Keratinocyte (primary cell): ENCODE results near the gene DYNC1LI2. TPM values are rescaled to one million over a fixed set of nuclear protein-coding genes. Genes with fewer than 3 reads are reported as not detected.

Experiments used
- DNase-seq: peaks from one replicate; pipeline ENCODE4 v3.0.0-alpha.2; 2011; ENCODE audit warnings: low read depth, missing footprints, low spot score
- FAIRE-seq: peaks from 2 replicates; lab custom pipeline; 2011; peaks lifted over from hg19 to GRCh38; lab: Jason Lieb, UNC
- H2AFZ ChIP-seq: 2 replicates; pipeline ENCODE4 v1.6.0; 2012; ENCODE audit warnings: low read length, control low read depth, inconsistent platforms; ENCODE audit not compliant: control insufficient read depth
- H3K27ac ChIP-seq: 2 replicates; pipeline ENCODE4 v1.5.1; 2011; ENCODE audit warnings: low read length; ENCODE audit not compliant: control insufficient read depth, insufficient read depth
- H3K27me3 ChIP-seq: 3 replicates; pipeline ENCODE4 v1.6.0; 2011; ENCODE audit warnings: low read length; ENCODE audit not compliant: control insufficient read depth, insufficient read depth; ENCODE audit errors: extremely low read depth
- H3K36me3 ChIP-seq, 2 experiments: 2 replicates in 1 of 2; 3 replicates in 1 of 2; pipeline ENCODE4 v1.5.1; 2011; ENCODE audit warnings: low read length in 2 of 2, mild to moderate bottlenecking in 1 of 2; ENCODE audit not compliant: control insufficient read depth in 2 of 2, insufficient read depth in 2 of 2; ENCODE audit errors: extremely low read depth in 1 of 2
- H3K4me1 ChIP-seq: 3 replicates; pipeline ENCODE4 v1.5.1; 2011; ENCODE audit warnings: low read length; ENCODE audit not compliant: control insufficient read depth, insufficient read depth; ENCODE audit errors: extremely low read depth
- H3K4me2 ChIP-seq: 3 replicates; pipeline ENCODE4 v1.6.0; 2011; ENCODE audit warnings: low read depth, low read length; ENCODE audit not compliant: control insufficient read depth, insufficient read depth; ENCODE audit errors: extremely low read depth
- H3K4me3 ChIP-seq, 3 experiments: fragments of 200-600 bp in 1 of 3; sonication (generic) in 1 of 3; 2 replicates in 2 of 3; 3 replicates in 1 of 3; pipeline ENCODE4 v1.5.1; 2011 to 2016; ENCODE audit warnings: low read length in 3 of 3, mild to moderate bottlenecking in 3 of 3, control low read depth in 2 of 3, inconsistent platforms in 1 of 3, low read depth in 1 of 3, mixed read lengths in 1 of 3, mixed run types in 1 of 3, moderate library complexity in 1 of 3; ENCODE audit not compliant: control insufficient read depth in 2 of 3, insufficient read depth in 2 of 3; ENCODE audit errors: extremely low read depth in 1 of 3
- H3K79me2 ChIP-seq: 2 replicates; pipeline ENCODE4 v1.6.0; 2012; ENCODE audit warnings: low read length; ENCODE audit not compliant: control insufficient read depth, insufficient read depth
- H3K9ac ChIP-seq: 3 replicates; pipeline ENCODE4 v1.6.0; 2011; ENCODE audit warnings: low read length; ENCODE audit not compliant: control insufficient read depth, insufficient read depth; ENCODE audit errors: extremely low read depth
- H3K9me1 ChIP-seq: 3 replicates; pipeline ENCODE4 v1.6.0; 2011; ENCODE audit warnings: low read length; ENCODE audit not compliant: control insufficient read depth, insufficient read depth; ENCODE audit errors: extremely low read depth
- H3K9me3 ChIP-seq: 2 replicates; pipeline ENCODE4 v1.5.1; 2012; ENCODE audit warnings: low read depth, low read length; ENCODE audit not compliant: control insufficient read depth
- H4K20me1 ChIP-seq: 3 replicates; pipeline ENCODE4 v1.6.0; 2011; ENCODE audit warnings: low read length; ENCODE audit not compliant: control insufficient read depth, insufficient read depth; ENCODE audit errors: extremely low read depth
- EZH2 ChIP-seq: IDR thresholded peaks from one replicate; pipeline ENCODE4 v1.6.1; 2012; ENCODE audit warnings: inconsistent platforms, mild to moderate bottlenecking, low read length, moderate library complexity
- dilution Hi-C: fragments of 300-500 bp; cut with MboI; formaldehyde crosslinking; loops from one replicate; pipeline ENCODE4 v1.7.0; 2020; ENCODE audit warnings: low sequenced_read_pairs; ENCODE audit not compliant: extremely low pct_ligation_motif_present
- polyA plus RNA-seq, 5 experiments: library from polyadenylated mRNA; depleted of rRNA in 3 of 5; stranded (reverse) in 3 of 5; stranded (forward) in 1 of 5; unstranded in 1 of 5; fragments of >200 nt; gene quantifications; 1 replicate in 1 of 5; 2 replicates in 3 of 5; 3 replicates in 1 of 5; pipeline versions ENCODE4 v1.2.1 to v1.2.3, GENCODE V29; 2011 to 2012; ENCODE audit warnings: missing spikeins in 2 of 5, low read depth in 1 of 5, low replicate concordance in 1 of 5
- TF ChIP-seq, protein P1 (sequence below), 3 experiments: IDR thresholded peaks in 1 of 3; conservative IDR thresholded peaks in 1 of 3; optimal IDR thresholded peaks in 1 of 3; 2 replicates in 2 of 3; 3 replicates in 1 of 3; pipeline versions ENCODE3 to v1.5.1; 2011; ENCODE audit warnings: low read length in 3 of 3, mild to moderate bottlenecking in 3 of 3, moderate library complexity in 2 of 3, control low read depth in 1 of 3, inconsistent platforms in 1 of 3; ENCODE audit not compliant: insufficient read depth in 2 of 3; ENCODE audit errors: extremely low read depth in 1 of 3

The DYNC1LI2 gene
- polyA plus RNA-seq, 1 donor (not counting 4 experiments of a cell fraction or from before 2014, with no cell fraction given), result 66.0 TPM

DNA sequence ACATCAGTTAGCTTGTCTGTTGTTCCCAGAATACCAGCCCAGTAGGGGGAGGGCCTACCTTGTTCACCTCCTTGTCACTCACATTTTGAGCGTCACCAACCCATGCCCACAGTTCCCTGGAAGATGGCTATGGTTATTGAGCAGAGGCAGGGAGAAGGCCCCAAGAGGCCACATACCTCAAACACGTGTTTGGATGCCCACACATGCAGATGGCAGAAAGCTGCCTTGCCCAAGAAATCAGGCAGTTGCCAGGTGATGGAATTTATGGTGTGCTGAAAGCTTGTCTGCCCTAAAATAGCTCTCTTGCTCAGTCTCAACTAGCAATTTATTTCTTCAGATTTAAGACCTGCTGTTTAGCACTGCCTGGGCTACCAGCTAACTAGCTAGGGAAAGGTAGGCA is 38.3 kb downstream of the DYNC1LI2 start:
- DNase-seq, result no peak
- no peak for FAIRE-seq
- peaks cover 29% of the 10 kb centered on the region for H3K4me1 ChIP-seq
- no peaks in the 10 kb centered on the region for H4K20me1 ChIP-seq
- peaks cover 3% of the 10 kb centered on the region for H3K9me1 ChIP-seq
- H2AFZ ChIP-seq, result no peak overlapping the region
- no peak overlapping the region for H3K27ac ChIP-seq
- dilution Hi-C loops, result no loop called here
- no peak overlapping the region for H3K4me3 ChIP-seq
- H3K36me3 ChIP-seq, result no peaks in the 10 kb centered on the region
- H3K79me2 ChIP-seq, result no peaks in the 10 kb centered on the region
- TF ChIP-seq, protein P1, sequence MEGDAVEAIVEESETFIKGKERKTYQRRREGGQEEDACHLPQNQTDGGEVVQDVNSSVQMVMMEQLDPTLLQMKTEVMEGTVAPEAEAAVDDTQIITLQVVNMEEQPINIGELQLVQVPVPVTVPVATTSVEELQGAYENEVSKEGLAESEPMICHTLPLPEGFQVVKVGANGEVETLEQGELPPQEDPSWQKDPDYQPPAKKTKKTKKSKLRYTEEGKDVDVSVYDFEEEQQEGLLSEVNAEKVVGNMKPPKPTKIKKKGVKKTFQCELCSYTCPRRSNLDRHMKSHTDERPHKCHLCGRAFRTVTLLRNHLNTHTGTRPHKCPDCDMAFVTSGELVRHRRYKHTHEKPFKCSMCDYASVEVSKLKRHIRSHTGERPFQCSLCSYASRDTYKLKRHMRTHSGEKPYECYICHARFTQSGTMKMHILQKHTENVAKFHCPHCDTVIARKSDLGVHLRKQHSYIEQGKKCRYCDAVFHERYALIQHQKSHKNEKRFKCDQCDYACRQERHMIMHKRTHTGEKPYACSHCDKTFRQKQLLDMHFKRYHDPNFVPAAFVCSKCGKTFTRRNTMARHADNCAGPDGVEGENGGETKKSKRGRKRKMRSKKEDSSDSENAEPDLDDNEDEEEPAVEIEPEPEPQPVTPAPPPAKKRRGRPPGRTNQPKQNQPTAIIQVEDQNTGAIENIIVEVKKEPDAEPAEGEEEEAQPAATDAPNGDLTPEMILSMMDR (optimal IDR thresholded peaks at IDR 0.05 in 1 of 3, IDR thresholded peaks at IDR 0.05 in 1 of 3, conservative IDR thresholded peaks at IDR 0.05 in 1 of 3; ENCODE audit: extremely low read depth in 1 of 3, insufficient read depth in 2 of 3, low read length in 3 of 3), result no peak
- TF ChIP-seq EZH2, result no peak
- no peak overlapping the region for H3K9ac ChIP-seq
- H3K27me3 ChIP-seq, result no peaks in the 10 kb centered on the region
- H3K9me3 ChIP-seq, result peaks cover 2% of the 10 kb centered on the region
- no peak overlapping the region for H3K4me2 ChIP-seq

DNA sequence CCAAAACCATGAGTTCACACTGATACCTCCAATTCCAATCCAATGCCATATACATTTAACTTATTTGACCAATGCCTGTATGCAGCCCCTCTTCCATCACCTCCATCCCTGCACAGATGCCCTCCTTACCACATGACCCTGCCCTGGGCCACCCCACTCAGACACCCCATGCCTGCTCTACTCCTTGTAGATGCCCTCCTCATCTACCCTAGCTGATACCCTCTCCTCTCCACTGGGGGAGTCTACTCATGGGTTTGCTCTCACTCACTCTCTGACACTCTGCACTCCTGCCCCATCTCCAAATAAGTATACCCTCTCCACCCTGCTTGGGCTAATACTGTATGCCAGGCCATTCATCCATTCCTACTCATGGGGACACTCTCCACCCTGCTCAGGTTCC is 38.9 kb downstream of the DYNC1LI2 start:
- H3K9me1 ChIP-seq, result peaks cover 3% of the 10 kb centered on the region
- H3K9ac ChIP-seq, result no peak overlapping the region
- H3K9me3 ChIP-seq, result peaks cover 2% of the 10 kb centered on the region
- no peaks in the 10 kb centered on the region for H4K20me1 ChIP-seq
- H3K4me3 ChIP-seq, result no peak overlapping the region
- dilution Hi-C loops, result no loop called here
- H3K27me3 ChIP-seq, result no peaks in the 10 kb centered on the region
- H3K4me1 ChIP-seq, result peaks cover 23% of the 10 kb centered on the region
- H2AFZ ChIP-seq, result no peak overlapping the region
- no peak overlapping the region for H3K4me2 ChIP-seq
- DNase-seq (no peak), FAIRE-seq (no peak)
- TF ChIP-seq EZH2, result no peak
- TF ChIP-seq, protein P1 (optimal IDR thresholded peaks at IDR 0.05 in 1 of 3, IDR thresholded peaks at IDR 0.05 in 1 of 3, conservative IDR thresholded peaks at IDR 0.05 in 1 of 3; ENCODE audit: extremely low read depth in 1 of 3, insufficient read depth in 2 of 3, low read length in 3 of 3), result no peak
- H3K36me3 ChIP-seq, result no peaks in the 10 kb centered on the region
- no peak overlapping the region for H3K27ac ChIP-seq
- no peaks in the 10 kb centered on the region for H3K79me2 ChIP-seq
